Keratinocyte (primary cell): ENCODE data around the gene CHMP1B. TPM values are rescaled to one million over a fixed set of nuclear protein-coding genes. Genes with fewer than 3 reads are reported as not detected.

Experiments used
- DNase-seq: peaks from one replicate; pipeline ENCODE4 v3.0.0-alpha.2; 2011; ENCODE audit warnings: low read depth, missing footprints, low spot score
- FAIRE-seq: peaks from 2 replicates; lab custom pipeline; 2011; peaks lifted over from hg19 to GRCh38; lab: Jason Lieb, UNC
- H2AFZ ChIP-seq: 2 replicates; pipeline ENCODE4 v1.6.0; 2012; ENCODE audit warnings: low read length, control low read depth, inconsistent platforms; ENCODE audit not compliant: control insufficient read depth
- H3K27ac ChIP-seq: 2 replicates; pipeline ENCODE4 v1.5.1; 2011; ENCODE audit warnings: low read length; ENCODE audit not compliant: control insufficient read depth, insufficient read depth
- H3K27me3 ChIP-seq: 3 replicates; pipeline ENCODE4 v1.6.0; 2011; ENCODE audit warnings: low read length; ENCODE audit not compliant: control insufficient read depth, insufficient read depth; ENCODE audit errors: extremely low read depth
- H3K36me3 ChIP-seq, 2 experiments: 2 replicates in 1 of 2; 3 replicates in 1 of 2; pipeline ENCODE4 v1.5.1; 2011; ENCODE audit warnings: low read length in 2 of 2, mild to moderate bottlenecking in 1 of 2; ENCODE audit not compliant: control insufficient read depth in 2 of 2, insufficient read depth in 2 of 2; ENCODE audit errors: extremely low read depth in 1 of 2
- H3K4me1 ChIP-seq: 3 replicates; pipeline ENCODE4 v1.5.1; 2011; ENCODE audit warnings: low read length; ENCODE audit not compliant: control insufficient read depth, insufficient read depth; ENCODE audit errors: extremely low read depth
- H3K4me2 ChIP-seq: 3 replicates; pipeline ENCODE4 v1.6.0; 2011; ENCODE audit warnings: low read depth, low read length; ENCODE audit not compliant: control insufficient read depth, insufficient read depth; ENCODE audit errors: extremely low read depth
- H3K4me3 ChIP-seq, 3 experiments: fragments of 200-600 bp in 1 of 3; sonication (generic) in 1 of 3; 2 replicates in 2 of 3; 3 replicates in 1 of 3; pipeline ENCODE4 v1.5.1; 2011 to 2016; ENCODE audit warnings: low read length in 3 of 3, mild to moderate bottlenecking in 3 of 3, control low read depth in 2 of 3, inconsistent platforms in 1 of 3, low read depth in 1 of 3, mixed read lengths in 1 of 3, mixed run types in 1 of 3, moderate library complexity in 1 of 3; ENCODE audit not compliant: control insufficient read depth in 2 of 3, insufficient read depth in 2 of 3; ENCODE audit errors: extremely low read depth in 1 of 3
- H3K79me2 ChIP-seq: 2 replicates; pipeline ENCODE4 v1.6.0; 2012; ENCODE audit warnings: low read length; ENCODE audit not compliant: control insufficient read depth, insufficient read depth
- H3K9ac ChIP-seq: 3 replicates; pipeline ENCODE4 v1.6.0; 2011; ENCODE audit warnings: low read length; ENCODE audit not compliant: control insufficient read depth, insufficient read depth; ENCODE audit errors: extremely low read depth
- H3K9me1 ChIP-seq: 3 replicates; pipeline ENCODE4 v1.6.0; 2011; ENCODE audit warnings: low read length; ENCODE audit not compliant: control insufficient read depth, insufficient read depth; ENCODE audit errors: extremely low read depth
- H3K9me3 ChIP-seq: 2 replicates; pipeline ENCODE4 v1.5.1; 2012; ENCODE audit warnings: low read depth, low read length; ENCODE audit not compliant: control insufficient read depth
- H4K20me1 ChIP-seq: 3 replicates; pipeline ENCODE4 v1.6.0; 2011; ENCODE audit warnings: low read length; ENCODE audit not compliant: control insufficient read depth, insufficient read depth; ENCODE audit errors: extremely low read depth
- CTCF ChIP-seq, 3 experiments: IDR thresholded peaks in 1 of 3; conservative IDR thresholded peaks in 1 of 3; optimal IDR thresholded peaks in 1 of 3; 2 replicates in 2 of 3; 3 replicates in 1 of 3; pipeline versions ENCODE3 to v1.5.1; 2011; ENCODE audit warnings: low read length in 3 of 3, mild to moderate bottlenecking in 3 of 3, moderate library complexity in 2 of 3, control low read depth in 1 of 3, inconsistent platforms in 1 of 3; ENCODE audit not compliant: insufficient read depth in 2 of 3; ENCODE audit errors: extremely low read depth in 1 of 3
- EZH2 ChIP-seq: IDR thresholded peaks from one replicate; pipeline ENCODE4 v1.6.1; 2012; ENCODE audit warnings: inconsistent platforms, mild to moderate bottlenecking, low read length, moderate library complexity
- dilution Hi-C: fragments of 300-500 bp; cut with MboI; formaldehyde crosslinking; loops from one replicate; pipeline ENCODE4 v1.7.0; 2020; ENCODE audit warnings: low sequenced_read_pairs; ENCODE audit not compliant: extremely low pct_ligation_motif_present
- polyA plus RNA-seq, 5 experiments: library from polyadenylated mRNA; depleted of rRNA in 3 of 5; stranded (reverse) in 3 of 5; stranded (forward) in 1 of 5; unstranded in 1 of 5; fragments of >200 nt; gene quantifications; 1 replicate in 1 of 5; 2 replicates in 3 of 5; 3 replicates in 1 of 5; pipeline versions ENCODE4 v1.2.1 to v1.2.3, GENCODE V29; 2011 to 2012; ENCODE audit warnings: missing spikeins in 2 of 5, low read depth in 1 of 5, low replicate concordance in 1 of 5

Gene CHMP1B
- polyA plus RNA-seq, 1 donor (not counting 4 experiments of a cell fraction or from before 2014, with no cell fraction given), result 54.7 TPM

- H3K27ac ChIP-seq, result no peak overlapping the region
- dilution Hi-C loops, result no loop called here
Measured at GRCh38 chr18:11861583-11862288, 10.5 kb downstream of the CHMP1B start.

GRCh38 chr18:11862468-11863137 lies 11.4 kb downstream of the CHMP1B start:
- DNase-seq, result no peak
- no peak overlapping the region for H3K9ac ChIP-seq
- H3K9me1 ChIP-seq, result no peaks in the 10 kb centered on the region
- H3K36me3 ChIP-seq, result no peaks in the 10 kb centered on the region
- no peak overlapping the region for H2AFZ ChIP-seq
- H4K20me1 ChIP-seq, result no peaks in the 10 kb centered on the region
- no peaks in the 10 kb centered on the region for H3K27me3 ChIP-seq
- H3K27ac ChIP-seq, result no peak overlapping the region
- FAIRE-seq, result no peak
- no peaks in the 10 kb centered on the region for H3K79me2 ChIP-seq
- no peaks in the 10 kb centered on the region for H3K9me3 ChIP-seq
- H3K4me3 ChIP-seq, result no peak overlapping the region
- H3K4me1 ChIP-seq, result peaks cover 27% of the 10 kb centered on the region
- TF ChIP-seq EZH2 (no peak), CTCF (optimal IDR thresholded peaks at IDR 0.05 in 1 of 3, IDR thresholded peaks at IDR 0.05 in 1 of 3, conservative IDR thresholded peaks at IDR 0.05 in 1 of 3; ENCODE audit: extremely low read depth in 1 of 3, insufficient read depth in 2 of 3, low read length in 3 of 3) (no peak)
- dilution Hi-C loops, result no loop called here
- no peak overlapping the region for H3K4me2 ChIP-seq

More at GRCh38 chr18:11861583-11862288, 10.5 kb downstream of the CHMP1B start:
- no peaks in the 10 kb centered on the region for H3K9me1 ChIP-seq
- H3K4me2 ChIP-seq, result no peak overlapping the region
- no peak for TF ChIP-seq EZH2
- no peak for TF ChIP-seq CTCF (optimal IDR thresholded peaks at IDR 0.05 in 1 of 3, IDR thresholded peaks at IDR 0.05 in 1 of 3, conservative IDR thresholded peaks at IDR 0.05 in 1 of 3; ENCODE audit: extremely low read depth in 1 of 3, insufficient read depth in 2 of 3, low read length in 3 of 3)
- H3K79me2 ChIP-seq, result no peaks in the 10 kb centered on the region
- peaks cover 35% of the 10 kb centered on the region for H3K4me1 ChIP-seq
- no peak overlapping the region for H3K4me3 ChIP-seq
- H2AFZ ChIP-seq, result no peak overlapping the region
- no peak for FAIRE-seq
- no peaks in the 10 kb centered on the region for H3K27me3 ChIP-seq
- no peaks in the 10 kb centered on the region for H3K36me3 ChIP-seq
- DNase-seq, result no peak
- no peaks in the 10 kb centered on the region for H3K9me3 ChIP-seq
- no peaks in the 10 kb centered on the region for H4K20me1 ChIP-seq
- no peak overlapping the region for H3K9ac ChIP-seq
